Activated naive CD8-positive, alpha-beta T cell treated with anti-CD3 and anti-CD28 coated beads, Interleukin-2, amount 10 ng/mL, durations not matched to agents 7 days and 5 days (primary cell): ENCODE measurements around the gene SEC31A. TPM values are rescaled to one million over a fixed set of nuclear protein-coding genes. Genes with fewer than 3 reads are reported as not detected.
A peak's percentile ranks its signal among the peaks of the same experiment; 100 is the strongest.
"Not testable (repeated sequence)": the region's sequence is repeated elsewhere in the genome, so short reads cannot be mapped to it uniquely, and the experiment has no call there.

Experiments
- ATAC-seq: fragments of 150-1000 bp; cut with Tn5 transposase; one replicate; pipeline ENCODE4 v1.10.0; 2021; ENCODE audit warnings: low read depth, moderate library complexity
- POLR2A ChIA-PET: fragments of 350-600 bp; sonication (Branson Sonifier 250); formaldehyde crosslinking; loops from one replicate; lab custom pipeline; 2021; ENCODE audit warnings: antibody characterized with exemption; lab: Charles Lee
- DNase-seq: peaks from one replicate; pipeline ENCODE4 v3.0.0; 2021
- H3K27ac Mint-ChIP-seq: one replicate; pipeline ENCODE4 v1.8.0; 2022; ENCODE audit warnings: mild to moderate bottlenecking, mixed read lengths
- H3K27me3 Mint-ChIP-seq: one replicate; pipeline ENCODE4 v1.8.0; 2022; ENCODE audit warnings: mild to moderate bottlenecking, moderate library complexity, mixed read lengths
- H3K36me3 Mint-ChIP-seq: one replicate; pipeline ENCODE4 v1.8.0; 2021; ENCODE audit warnings: mild to moderate bottlenecking, mixed read lengths
- H3K4me1 Mint-ChIP-seq: one replicate; pipeline ENCODE4 v1.8.0; 2021; ENCODE audit warnings: mixed read lengths
- H3K4me3 Mint-ChIP-seq: one replicate; pipeline ENCODE4 v1.8.0; 2022; ENCODE audit warnings: mild to moderate bottlenecking, moderate library complexity, mixed read lengths
- H3K9me3 Mint-ChIP-seq: one replicate; pipeline ENCODE4 v1.8.0; 2021; ENCODE audit warnings: mixed read lengths
- total RNA-seq, 2 experiments: library from RNA; stranded (reverse); gene quantifications; one replicate each; pipeline ENCODE4 v1.2.3, GENCODE V29; 2021

The SEC31A gene, protein sequence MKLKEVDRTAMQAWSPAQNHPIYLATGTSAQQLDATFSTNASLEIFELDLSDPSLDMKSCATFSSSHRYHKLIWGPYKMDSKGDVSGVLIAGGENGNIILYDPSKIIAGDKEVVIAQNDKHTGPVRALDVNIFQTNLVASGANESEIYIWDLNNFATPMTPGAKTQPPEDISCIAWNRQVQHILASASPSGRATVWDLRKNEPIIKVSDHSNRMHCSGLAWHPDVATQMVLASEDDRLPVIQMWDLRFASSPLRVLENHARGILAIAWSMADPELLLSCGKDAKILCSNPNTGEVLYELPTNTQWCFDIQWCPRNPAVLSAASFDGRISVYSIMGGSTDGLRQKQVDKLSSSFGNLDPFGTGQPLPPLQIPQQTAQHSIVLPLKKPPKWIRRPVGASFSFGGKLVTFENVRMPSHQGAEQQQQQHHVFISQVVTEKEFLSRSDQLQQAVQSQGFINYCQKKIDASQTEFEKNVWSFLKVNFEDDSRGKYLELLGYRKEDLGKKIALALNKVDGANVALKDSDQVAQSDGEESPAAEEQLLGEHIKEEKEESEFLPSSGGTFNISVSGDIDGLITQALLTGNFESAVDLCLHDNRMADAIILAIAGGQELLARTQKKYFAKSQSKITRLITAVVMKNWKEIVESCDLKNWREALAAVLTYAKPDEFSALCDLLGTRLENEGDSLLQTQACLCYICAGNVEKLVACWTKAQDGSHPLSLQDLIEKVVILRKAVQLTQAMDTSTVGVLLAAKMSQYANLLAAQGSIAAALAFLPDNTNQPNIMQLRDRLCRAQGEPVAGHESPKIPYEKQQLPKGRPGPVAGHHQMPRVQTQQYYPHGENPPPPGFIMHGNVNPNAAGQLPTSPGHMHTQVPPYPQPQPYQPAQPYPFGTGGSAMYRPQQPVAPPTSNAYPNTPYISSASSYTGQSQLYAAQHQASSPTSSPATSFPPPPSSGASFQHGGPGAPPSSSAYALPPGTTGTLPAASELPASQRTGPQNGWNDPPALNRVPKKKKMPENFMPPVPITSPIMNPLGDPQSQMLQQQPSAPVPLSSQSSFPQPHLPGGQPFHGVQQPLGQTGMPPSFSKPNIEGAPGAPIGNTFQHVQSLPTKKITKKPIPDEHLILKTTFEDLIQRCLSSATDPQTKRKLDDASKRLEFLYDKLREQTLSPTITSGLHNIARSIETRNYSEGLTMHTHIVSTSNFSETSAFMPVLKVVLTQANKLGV
- 100 to 1,000 TPM; 118 to 122 TPM for total RNA-seq

DNA sequence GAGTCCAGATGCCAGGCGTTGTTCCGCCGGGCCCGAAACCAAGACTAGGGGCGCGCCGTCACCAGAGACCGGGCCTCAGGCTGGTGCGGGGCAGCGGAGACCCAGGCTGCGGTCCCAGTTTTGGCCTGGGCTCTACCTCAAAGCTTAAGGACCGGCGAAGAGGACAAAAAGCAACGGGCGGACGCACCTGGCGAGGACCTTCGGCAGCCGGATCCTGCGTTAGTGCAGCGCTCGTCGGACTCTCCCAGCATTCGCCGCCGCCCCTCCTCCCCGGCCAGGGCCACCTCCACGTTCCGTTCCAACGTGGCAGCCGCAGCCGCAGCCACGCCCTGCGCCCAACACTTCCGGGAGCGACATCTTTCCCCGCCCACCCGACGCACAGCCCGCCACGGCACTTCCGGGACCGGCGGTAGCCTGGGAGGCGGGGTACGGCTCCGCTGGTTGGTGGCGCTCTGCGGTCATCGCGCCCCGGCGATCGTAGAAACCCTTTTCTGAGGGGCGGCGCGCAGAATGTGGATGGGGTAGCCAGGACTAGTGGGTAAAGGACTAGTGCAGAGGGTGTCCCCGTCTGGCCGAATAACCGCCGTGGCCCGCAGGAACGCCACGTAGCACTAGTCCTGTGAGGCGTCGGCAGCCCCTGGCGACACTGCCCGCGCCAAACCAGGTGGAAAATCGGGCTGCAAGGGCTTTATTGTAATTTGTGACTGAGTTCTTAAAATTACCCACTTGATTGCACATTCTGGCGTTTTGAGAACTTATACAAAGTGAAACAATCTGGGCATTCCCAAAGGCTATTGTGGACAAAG lies at the start of gene SEC31A:
SEC31A (minus strand) TSS at position 253 of the 806 bp plus-strand sequence. CDS start 9,217 bp downstream, outside the sequence.
- peak within 1 kb of the TSS; percentile 97 for H3K27ac Mint-ChIP-seq
- POLR2A ChIA-PET, result interaction anchor here (3.5 kb wide), 1 partner anchor 9 kb away, joined by 25 read pairs; the partner anchor contains the start of gene THAP9
- H3K4me1 Mint-ChIP-seq, result peaks cover 30% of the 10 kb centered on the region
- DNase-seq (peak; percentile 98), ATAC-seq (peak; percentile 93)
- peak within 1 kb of the TSS; percentile 95 for H3K4me3 Mint-ChIP-seq
- H3K27me3 Mint-ChIP-seq, result no peaks in the 10 kb centered on the region
- no peaks in the 10 kb centered on the region for H3K9me3 Mint-ChIP-seq
- H3K36me3 Mint-ChIP-seq, result peaks cover 17% of the 10 kb centered on the region

DNA sequence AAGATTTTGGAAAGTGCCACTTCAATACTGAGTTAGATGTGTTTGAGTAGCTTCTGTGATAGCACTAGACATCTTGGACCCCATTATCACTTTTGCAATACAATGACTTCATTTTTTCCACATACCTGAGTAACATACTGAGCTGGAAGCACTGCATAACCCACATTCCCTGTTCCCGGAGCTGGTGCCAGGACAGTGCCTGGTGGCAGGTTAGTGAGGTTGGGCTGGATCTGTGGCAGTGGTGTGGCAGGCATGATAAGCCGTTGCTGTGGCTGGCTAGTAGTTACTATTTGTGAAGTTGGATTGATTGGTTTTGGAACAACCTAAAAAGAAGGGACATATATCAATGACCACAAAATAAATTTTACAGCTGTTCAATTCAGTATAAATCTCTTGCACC lies 48.5 kb upstream of the SEC31A start:
- Mint-ChIP-seq H3K9me3 (no peaks in the 10 kb centered on the region), H3K36me3 (peaks cover 49% of the 10 kb centered on the region), H3K4me1 (peaks cover 7% of the 10 kb centered on the region), H3K27me3 (no peaks in the 10 kb centered on the region), H3K27ac (no peak overlapping the region), H3K4me3 (no peak overlapping the region)
- ATAC-seq, result no peak
- no peak for DNase-seq
- POLR2A ChIA-PET, result interaction anchor here (0.6 kb wide), 1 partner anchor 72 kb away, joined by 3 read pairs; no protein-coding TSS in a partner anchor

DNA sequence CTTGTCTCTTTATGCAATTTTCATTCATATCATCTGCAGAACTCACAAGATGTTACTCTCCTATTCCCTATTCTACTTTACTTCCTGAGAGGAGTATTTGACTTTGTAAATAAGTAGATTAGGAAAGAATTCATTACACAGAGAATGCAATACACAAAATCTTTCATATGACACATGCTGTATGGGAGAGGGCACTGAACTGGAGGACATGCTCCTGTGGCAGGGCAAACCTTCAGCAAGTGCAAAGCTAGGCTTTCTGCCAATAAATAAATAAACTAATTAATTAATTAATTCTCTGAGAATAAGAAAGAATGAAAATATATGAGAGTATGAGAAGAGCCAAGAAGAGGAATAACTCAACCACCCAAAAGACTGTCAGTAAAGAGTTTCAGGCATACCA lies 43.5 kb upstream of the SEC31A start:
- Mint-ChIP-seq H3K36me3 (peaks cover 46% of the 10 kb centered on the region), H3K27ac (no peak overlapping the region), H3K9me3 (no peaks in the 10 kb centered on the region), H3K4me3 (no peak overlapping the region), H3K27me3 (no peaks in the 10 kb centered on the region), H3K4me1 (peaks cover 3% of the 10 kb centered on the region)
- ATAC-seq (no peak), DNase-seq (no peak)
- POLR2A ChIA-PET, result no interaction called here

DNA sequence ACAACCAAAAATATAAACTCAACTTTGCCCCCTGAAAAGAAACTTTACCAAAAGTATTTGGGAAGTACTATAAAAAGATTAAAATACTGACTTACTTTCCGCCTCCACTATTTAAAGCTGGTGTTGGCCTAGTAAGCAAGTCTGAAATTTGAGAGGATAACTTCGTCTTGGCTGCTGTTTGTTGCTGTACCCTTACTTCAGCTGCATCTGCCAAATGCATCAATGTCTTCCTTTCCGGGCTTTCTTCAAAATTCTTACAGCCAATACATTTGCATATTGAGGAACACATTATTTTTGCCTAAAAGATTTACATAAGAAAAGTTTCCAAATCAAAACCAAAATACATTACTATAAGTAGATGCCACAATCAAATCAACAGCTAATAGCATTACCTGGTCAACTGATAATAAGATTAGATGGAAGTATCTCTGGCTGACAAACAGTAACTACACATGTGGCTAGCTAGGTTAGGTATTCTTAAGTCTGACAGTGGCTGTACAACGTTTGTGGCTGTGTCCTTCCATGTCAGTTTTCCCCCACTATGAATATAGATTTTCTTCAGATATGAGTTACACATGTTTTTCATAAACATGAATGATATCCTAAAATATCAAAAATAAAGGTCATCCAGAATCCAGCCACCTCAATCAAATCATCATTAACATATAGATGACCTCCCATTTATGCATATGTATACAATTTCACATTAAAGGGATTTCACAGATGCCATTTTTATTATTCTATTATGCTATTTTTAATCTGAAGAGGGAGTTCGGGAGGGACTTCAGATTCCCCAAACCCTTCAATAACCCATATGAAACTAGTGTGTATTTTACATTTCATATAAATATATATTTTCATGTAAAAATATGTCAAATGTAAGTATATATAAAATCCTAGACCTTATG lies 40.1 kb upstream of the SEC31A start:
- peaks cover 36% of the 10 kb centered on the region for H3K36me3 Mint-ChIP-seq
- POLR2A ChIA-PET, result no interaction called here
- no peaks in the 10 kb centered on the region for H3K27me3 Mint-ChIP-seq
- H3K4me3 Mint-ChIP-seq, result no peak overlapping the region
- H3K9me3 Mint-ChIP-seq, result no peaks in the 10 kb centered on the region
- no peak for ATAC-seq
- no peak for DNase-seq
- H3K4me1 Mint-ChIP-seq, result peaks cover 1% of the 10 kb centered on the region
- no peak overlapping the region for H3K27ac Mint-ChIP-seq

DNA sequence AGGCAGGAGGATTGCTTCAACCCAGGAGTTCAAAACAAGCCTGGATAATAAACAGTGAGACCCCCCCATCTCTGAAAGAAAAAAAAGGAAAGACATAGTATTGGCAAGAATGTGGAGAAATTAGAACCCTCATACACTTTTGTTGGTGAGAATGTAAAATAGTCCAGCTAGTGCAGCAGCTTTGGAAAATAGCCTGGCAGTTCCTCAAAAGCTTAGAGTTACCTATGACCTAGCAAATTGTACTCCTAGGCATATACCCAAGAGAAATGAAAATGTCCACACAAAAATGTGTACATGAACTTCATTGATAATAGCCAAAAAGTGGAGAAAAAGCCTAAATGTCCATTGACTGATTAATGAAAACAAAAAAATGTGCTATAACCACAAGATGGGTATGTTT lies 30.8 kb upstream of the SEC31A start:
- no peaks in the 10 kb centered on the region for H3K9me3 Mint-ChIP-seq
- no peaks in the 10 kb centered on the region for H3K4me1 Mint-ChIP-seq
- no peaks in the 10 kb centered on the region for H3K27me3 Mint-ChIP-seq
- peaks cover 6% of the 10 kb centered on the region for H3K36me3 Mint-ChIP-seq
- POLR2A ChIA-PET, result no interaction called here
- no peak overlapping the region for H3K27ac Mint-ChIP-seq
- ATAC-seq (no peak), DNase-seq (no peak)
- H3K4me3 Mint-ChIP-seq, result no peak overlapping the region

DNA sequence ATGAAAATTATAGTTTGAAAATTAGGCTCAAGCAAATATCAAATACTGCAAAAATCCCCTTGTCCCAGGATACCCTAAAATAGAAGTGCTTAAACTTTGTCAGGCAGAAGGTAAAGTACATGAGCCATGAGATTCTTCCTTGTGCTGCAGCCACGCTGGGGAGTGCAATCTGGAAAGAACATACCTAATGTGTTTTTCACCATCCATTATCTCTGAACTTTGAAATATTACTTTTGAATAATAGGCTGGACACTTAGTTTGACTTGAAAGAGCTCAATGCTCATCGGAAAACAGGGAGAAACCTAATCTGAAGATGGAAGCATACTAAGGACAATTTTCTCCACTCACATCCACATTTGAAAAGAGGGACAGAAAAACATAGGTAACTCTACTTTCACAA lies 28.4 kb upstream of the SEC31A start:
- peaks cover 14% of the 10 kb centered on the region for H3K36me3 Mint-ChIP-seq
- no peak for DNase-seq
- no peak overlapping the region for H3K27ac Mint-ChIP-seq
- POLR2A ChIA-PET, result no interaction called here
- ATAC-seq, result no peak
- H3K4me3 Mint-ChIP-seq, result no peak overlapping the region
- no peaks in the 10 kb centered on the region for H3K9me3 Mint-ChIP-seq
- no peaks in the 10 kb centered on the region for H3K4me1 Mint-ChIP-seq
- no peaks in the 10 kb centered on the region for H3K27me3 Mint-ChIP-seq

DNA sequence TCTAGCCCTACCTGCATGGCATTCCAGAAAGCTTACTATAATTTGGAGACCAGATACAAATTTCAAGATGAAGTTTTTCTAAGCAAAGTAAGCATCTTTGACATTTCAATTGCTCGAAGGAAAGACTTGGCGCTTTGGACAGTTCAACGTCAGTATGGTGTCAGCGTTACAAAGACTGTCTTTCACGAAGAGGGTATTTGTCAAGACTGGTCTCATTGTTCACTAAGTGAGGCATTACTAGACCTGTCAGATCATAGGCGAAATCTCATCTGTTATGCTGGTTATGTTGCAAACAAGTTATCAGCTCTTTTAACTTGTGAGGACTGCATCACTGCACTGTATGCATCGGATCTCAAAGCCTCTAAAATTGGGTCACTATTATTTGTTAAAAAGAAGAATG lies 27.1 kb upstream of the SEC31A start:
- Mint-ChIP-seq H3K27me3 (no peaks in the 10 kb centered on the region), H3K27ac (no peak overlapping the region), H3K4me3 (no peak overlapping the region), H3K36me3 (peaks cover 18% of the 10 kb centered on the region), H3K4me1 (no peaks in the 10 kb centered on the region), H3K9me3 (no peaks in the 10 kb centered on the region)
- ATAC-seq (no peak), DNase-seq (no peak)
- POLR2A ChIA-PET, result interaction anchor here (0.9 kb wide), 1 partner anchor 12 kb away, joined by 3 read pairs; no protein-coding TSS in a partner anchor

DNA sequence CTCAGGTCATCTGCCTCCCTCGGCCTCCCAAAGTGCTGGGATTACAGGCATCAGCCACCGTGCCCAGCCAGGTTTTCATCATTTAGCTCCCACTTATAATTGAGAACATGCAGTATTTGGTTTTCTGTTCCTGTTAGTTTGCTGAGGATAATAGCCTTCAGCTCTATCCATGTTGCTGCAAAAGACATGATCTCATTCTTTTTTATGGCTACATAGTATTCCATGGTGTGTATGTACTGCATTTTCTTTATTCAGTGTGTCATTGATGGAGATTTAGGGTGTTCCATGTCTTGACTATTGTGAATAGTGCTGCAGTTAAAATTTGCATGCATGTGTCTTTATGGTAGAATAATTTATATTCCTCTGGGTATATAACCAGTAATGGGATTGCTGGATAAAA lies 23.0 kb upstream of the SEC31A start:
- ATAC-seq, DNase-seq, H3K4me1 Mint-ChIP-seq, H3K27me3 Mint-ChIP-seq, H3K9me3 Mint-ChIP-seq, H3K27ac Mint-ChIP-seq, POLR2A ChIA-PET, H3K4me3 Mint-ChIP-seq: not testable (repeated sequence)
- H3K36me3 Mint-ChIP-seq, result peaks cover 23% of the 10 kb centered on the region

DNA sequence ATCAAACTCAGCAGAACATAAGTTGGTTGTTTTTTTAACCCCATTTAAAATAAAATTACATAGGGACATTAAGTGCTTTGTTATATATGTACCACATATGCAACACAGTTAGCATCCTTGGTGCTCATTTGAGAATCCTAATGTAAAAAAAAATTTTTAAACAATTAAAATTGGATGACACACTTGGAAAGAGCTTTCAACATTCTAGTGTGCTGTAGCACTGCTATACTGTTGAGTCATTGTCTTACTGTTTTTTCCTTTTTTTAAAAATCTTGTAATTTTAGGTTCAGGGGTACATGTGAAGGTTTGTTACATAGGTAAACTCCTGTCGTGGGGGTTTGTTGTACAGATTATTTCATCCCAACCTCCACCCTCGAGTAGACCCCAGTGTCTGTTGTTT lies 22.4 kb upstream of the SEC31A start:
- DNase-seq (no peak), ATAC-seq (no peak)
- Mint-ChIP-seq H3K27me3 (no peaks in the 10 kb centered on the region), H3K4me1 (peaks cover 3% of the 10 kb centered on the region), H3K9me3 (no peaks in the 10 kb centered on the region), H3K4me3 (no peak overlapping the region), H3K27ac (no peak overlapping the region), H3K36me3 (peaks cover 23% of the 10 kb centered on the region)
- POLR2A ChIA-PET, result no interaction called here

DNA sequence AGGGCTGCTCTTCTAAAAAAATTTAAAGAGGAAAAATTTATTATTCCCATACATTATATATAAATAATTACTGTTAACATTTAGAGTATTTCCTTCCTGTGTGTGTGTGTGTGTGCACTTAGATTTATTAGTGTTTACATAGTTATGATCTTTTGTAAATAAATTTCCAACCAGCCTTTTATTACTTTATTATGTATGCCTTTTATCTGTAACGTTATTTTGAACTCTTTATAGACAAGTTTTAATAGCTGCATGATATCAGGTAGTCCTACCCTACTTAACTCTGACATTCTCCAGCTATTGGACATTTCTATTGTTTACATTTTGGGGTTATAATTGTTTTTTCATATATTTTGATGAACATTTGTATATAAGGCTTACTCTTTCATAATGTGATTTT lies 18.4 kb upstream of the SEC31A start:
- no peak for DNase-seq
- Mint-ChIP-seq H3K4me3 (no peak overlapping the region), H3K4me1 (peaks cover 16% of the 10 kb centered on the region), H3K27me3 (no peaks in the 10 kb centered on the region), H3K27ac (no peak overlapping the region), H3K9me3 (no peaks in the 10 kb centered on the region), H3K36me3 (peaks cover 12% of the 10 kb centered on the region)
- POLR2A ChIA-PET, result no interaction called here
- no peak for ATAC-seq

DNA sequence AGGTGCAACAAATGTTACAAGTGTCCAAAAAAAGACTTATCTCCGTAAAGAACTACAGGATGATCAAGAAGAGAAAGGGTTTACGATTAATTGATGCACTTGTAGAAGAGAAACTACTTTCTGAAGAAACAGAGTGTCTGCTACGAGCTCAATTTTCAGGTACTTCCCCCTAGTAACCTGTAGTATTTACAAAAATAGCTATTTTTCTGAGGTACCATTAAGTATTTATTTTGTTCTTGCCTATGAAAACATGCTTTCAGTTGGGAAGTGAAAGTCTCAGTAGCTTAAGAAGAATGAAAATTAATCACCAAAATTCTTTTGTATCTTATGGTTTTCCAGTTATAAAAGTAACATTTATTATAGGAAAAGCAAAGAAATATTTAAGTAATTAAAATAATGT lies 15.5 kb upstream of the SEC31A start:
- ATAC-seq (no peak), DNase-seq (no peak)
- Mint-ChIP-seq H3K36me3 (peaks cover 7% of the 10 kb centered on the region), H3K9me3 (no peaks in the 10 kb centered on the region), H3K4me3 (no peak overlapping the region), H3K27ac (no peak overlapping the region), H3K27me3 (no peaks in the 10 kb centered on the region), H3K4me1 (peaks cover 28% of the 10 kb centered on the region)
- POLR2A ChIA-PET, result interaction anchor here (1.2 kb wide), 1 partner anchor 12 kb away, joined by 3 read pairs; no protein-coding TSS in a partner anchor
